Measurements from ENCODE around the gene DNAH1.

- no peak for TF ChIP-seq EZH2 (IDR thresholded peaks at IDR 0.05; ENCODE audit: insufficient read depth, poor library complexity, severe bottlenecking)
- no peak for TF ChIP-seq EZH2phosphoT487 (IDR thresholded peaks at IDR 0.05; ENCODE audit: insufficient read depth, low read depth)
These were observed 39.4 kb downstream of the DNAH1 start for GRCh38 chr3:52355526-52355925.
